K562 (cell line): ENCODE measurements around the gene ZNF513. TPM values are rescaled to one million over a fixed set of nuclear protein-coding genes. Genes with fewer than 3 reads are reported as not detected.

Experiments
- EHMT2 ChIP-seq: fragments of 450-650 bp; IDR thresholded peaks from 2 replicates; pipeline ENCODE4 v1.6.1; 2018; ENCODE audit warnings: antibody characterized with exemption
- ETV1 ChIP-seq: fragments of 450-650 bp; conservative IDR thresholded peaks from 2 replicates; pipeline ENCODE4 v1.6.1; 2016; ENCODE audit warnings: missing genetic modification characterization, control low read depth, low read depth, missing compliant biosample characterization
- FUS ChIP-seq: fragments of 200-400 bp; formaldehyde crosslinking; optimal IDR thresholded peaks from 2 replicates; pipeline ENCODE3; 2017; ENCODE audit warnings: low read depth, low read length
- HDAC8 ChIP-seq: fragments of 450-650 bp; IDR thresholded peaks from 2 replicates; pipeline ENCODE4 v1.6.1; 2016; ENCODE audit warnings: mild to moderate bottlenecking, missing genetic modification characterization, moderate library complexity, missing compliant biosample characterization
- HINFP ChIP-seq: fragments of 450-650 bp; conservative IDR thresholded peaks from 2 replicates; pipeline ENCODE4 v1.6.1; 2016; ENCODE audit warnings: missing genetic modification characterization, low read depth, mild to moderate bottlenecking, control low read depth, missing compliant biosample characterization
- HNRNPUL1 ChIP-seq: fragments of 200-400 bp; formaldehyde crosslinking; IDR thresholded peaks from 2 replicates; pipeline ENCODE4 v1.6.1; 2017; ENCODE audit warnings: low read length
- KDM1A ChIP-seq, 2 experiments: fragments of 450-650 bp; IDR thresholded peaks; 2 replicates each; pipeline ENCODE4 v1.6.1; 2016; ENCODE audit warnings: mild to moderate bottlenecking in 2 of 2
- KLF6 ChIP-seq: fragments of 250-450 bp; sonication (Bioruptor Pico); IDR thresholded peaks from 2 replicates; pipeline ENCODE4 v1.4.0; 2020; ENCODE audit warnings: mild to moderate bottlenecking, moderate library complexity, borderline replicate concordance
- LEF1 ChIP-seq: fragments of 450-650 bp; IDR thresholded peaks from 2 replicates; pipeline ENCODE4 v1.6.1; 2016; ENCODE audit warnings: mild to moderate bottlenecking
- MAFG ChIP-seq: fragments of 450-650 bp; conservative IDR thresholded peaks from 2 replicates; pipeline ENCODE4 v1.6.1; 2016; ENCODE audit warnings: missing genetic modification characterization, missing compliant biosample characterization
- NR2C1 ChIP-seq, 2 experiments: fragments of 450-650 bp; IDR thresholded peaks; 2 replicates each; pipeline ENCODE4 v1.6.1; 2017; ENCODE audit warnings: mild to moderate bottlenecking in 2 of 2, antibody characterized with exemption in 1 of 2, inconsistent platforms in 1 of 2, missing compliant biosample characterization in 1 of 2, missing genetic modification characterization in 1 of 2
- NR4A1 ChIP-seq, 2 experiments: fragments of 250-450 bp in 1 of 2; fragments of 450-650 bp in 1 of 2; sonication (Bioruptor Pico) in 1 of 2; IDR thresholded peaks; 2 replicates each; pipeline versions ENCODE4 v1.4.0 to v1.6.1; 2016 to 2020; ENCODE audit warnings: mild to moderate bottlenecking in 2 of 2, missing compliant biosample characterization in 1 of 2, missing genetic modification characterization in 1 of 2, moderate library complexity in 1 of 2
- SP1 ChIP-seq: sonication (generic); formaldehyde crosslinking; IDR thresholded peaks from 2 replicates; pipeline ENCODE4 v1.8.1; 2022; ENCODE audit warnings: mild to moderate bottlenecking, missing genetic modification reagents
- ZFP91 ChIP-seq: sonication (generic); formaldehyde crosslinking; IDR thresholded peaks from 2 replicates; pipeline ENCODE4 v1.8.0; 2022; ENCODE audit warnings: mild to moderate bottlenecking, missing genetic modification reagents
- ZNF133 ChIP-seq: fragments of 250-450 bp; sonication (Bioruptor Pico); IDR thresholded peaks from 2 replicates; pipeline ENCODE4 v1.4.0; 2020; ENCODE audit warnings: mild to moderate bottlenecking
- ZNF609 ChIP-seq: sonication (generic); formaldehyde crosslinking; IDR thresholded peaks from 2 replicates; pipeline ENCODE4 v1.8.1; 2023; ENCODE audit warnings: missing genetic modification reagents, mild to moderate bottlenecking, borderline replicate concordance
- polyA plus RNA-seq, 8 experiments: library from polyadenylated mRNA; depleted of rRNA in 4 of 8; stranded (reverse) in 5 of 8; unstranded in 3 of 8; fragments of >200 nt; fragmentation: Nextera tagmentation in 2 of 8; fragmentation: Illumina TruSeq in 1 of 8; extraction: Ambion mirVana in 2 of 8; extraction: Trizol in 1 of 8; gene quantifications; 2 replicates each; pipeline versions ENCODE4 v1.2.1 to v1.2.3, GENCODE V29; 2011 to 2014; ENCODE audit warnings: inconsistent platforms in 1 of 8, missing spikeins in 1 of 8
- total RNA-seq, 7 experiments: library from RNA; depleted of rRNA in 6 of 7; stranded (reverse); fragments of >200 nt in 6 of 7; fragmentation: Illumina TruSeq in 2 of 7; extraction: Trizol in 2 of 7; gene quantifications; 2 replicates each; pipeline versions ENCODE4 v1.2.1 to v1.2.3, GENCODE V29; 2011 to 2021; ENCODE audit warnings: low replicate concordance in 1 of 7

The ZNF513 gene
- total and polyA plus RNA-seq, 9 of the 15 experiments (the other 6 are each of a cell fraction or from before 2014, with no cell fraction given) = 0.04 to 13.6 (median 4.4) TPM

- TF ChIP-seq FUS (peak; percentile 73), KDM1A (IDR thresholded peaks at IDR 0.05) (no peak), NR4A1 (CRISPR knock-in tag; IDR thresholded peaks at IDR 0.05) (no peak), NR4A1 (tag; IDR thresholded peaks at IDR 0.05) (peak; percentile 64; the same call in 1 of the 2 replicates), EHMT2 (no peak), HINFP (tag) (peak; percentile 39; the same call in 1 of the 2 replicates), ZNF133 (CRISPR knock-in tag) (no peak), KLF6 (CRISPR knock-in tag) (peak; percentile 45; the same call in 1 of the 2 replicates), HDAC8 (no peak), NR2C1 (IDR thresholded peaks at IDR 0.05) (no peak), NR2C1 (tag; IDR thresholded peaks at IDR 0.05) (peak; percentile 25; the same call in 1 of the 2 replicates), ETV1 (peak; percentile 16; the same call in 1 of the 2 replicates), MAFG (no peak), ZNF609 (CRISPR knock-in tag) (peak; percentile 70; the same call in 1 of the 2 replicates), SP1 (CRISPR knock-in tag) (peak; percentile 96), HNRNPUL1 (no peak), ZFP91 (CRISPR knock-in tag) (no peak), LEF1 (no peak)
Observed at GRCh38 chr2:27409321-27410073, 29.0 kb upstream of the ZNF513 start, which contains the start of gene PPM1G (continued).
